ENCODE results near the gene GATA5.

The GATA5 gene, protein sequence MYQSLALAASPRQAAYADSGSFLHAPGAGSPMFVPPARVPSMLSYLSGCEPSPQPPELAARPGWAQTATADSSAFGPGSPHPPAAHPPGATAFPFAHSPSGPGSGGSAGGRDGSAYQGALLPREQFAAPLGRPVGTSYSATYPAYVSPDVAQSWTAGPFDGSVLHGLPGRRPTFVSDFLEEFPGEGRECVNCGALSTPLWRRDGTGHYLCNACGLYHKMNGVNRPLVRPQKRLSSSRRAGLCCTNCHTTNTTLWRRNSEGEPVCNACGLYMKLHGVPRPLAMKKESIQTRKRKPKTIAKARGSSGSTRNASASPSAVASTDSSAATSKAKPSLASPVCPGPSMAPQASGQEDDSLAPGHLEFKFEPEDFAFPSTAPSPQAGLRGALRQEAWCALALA

GRCh38 chr20:62475772-62476055 is at the start of gene GATA5:
Gene GATA5 (minus strand): TSS chr20:62475995. CDS start chr20:62475521, 474 bp downstream.
- DNase-seq, result no peak

- no peak for DNase-seq
These were observed 49.2 kb upstream of the GATA5 start for GRCh38 chr20:62525014-62525413.

GRCh38 chr20:62524505-62524911 is 48.7 kb upstream of the GATA5 start:
- peak in 2 of 3 donors; percentile 22 to 37 for DNase-seq

DNA sequence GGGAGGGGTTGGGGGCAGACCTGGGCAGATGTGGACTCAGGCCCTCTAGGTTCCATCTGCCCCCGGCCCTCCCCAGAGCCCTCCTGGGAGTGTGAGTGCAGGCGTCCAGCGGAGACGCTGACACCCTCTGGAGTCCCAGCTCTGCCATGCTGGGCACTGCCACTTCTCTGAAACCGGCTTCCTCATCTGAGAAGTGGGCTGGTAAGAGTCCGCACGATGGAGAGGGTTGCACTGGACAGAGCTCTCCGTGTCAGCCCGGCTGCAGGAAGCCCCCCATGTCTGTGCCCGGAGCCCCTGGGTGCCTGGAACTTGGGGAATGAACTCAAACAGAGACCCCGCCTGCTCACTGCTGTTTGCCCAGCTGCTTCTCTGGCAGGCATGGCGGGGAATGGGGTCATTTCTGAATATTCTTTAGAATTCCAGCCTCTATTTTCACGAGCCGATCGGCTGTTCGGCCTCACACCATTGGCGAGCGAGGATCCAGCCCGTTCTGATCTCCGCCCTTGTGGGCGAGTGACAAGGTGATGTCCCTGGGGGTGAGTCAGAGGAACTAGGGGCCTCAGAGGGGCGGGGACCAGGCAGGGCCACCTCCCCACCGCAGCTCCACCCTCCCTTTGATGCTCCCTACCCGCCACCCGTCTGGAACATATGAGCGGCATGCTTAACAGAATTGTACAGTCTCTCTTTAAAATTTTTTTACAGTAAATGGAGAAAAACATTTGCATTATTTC is 47.8 kb upstream of the GATA5 start:
- no peak for DNase-seq

DNA sequence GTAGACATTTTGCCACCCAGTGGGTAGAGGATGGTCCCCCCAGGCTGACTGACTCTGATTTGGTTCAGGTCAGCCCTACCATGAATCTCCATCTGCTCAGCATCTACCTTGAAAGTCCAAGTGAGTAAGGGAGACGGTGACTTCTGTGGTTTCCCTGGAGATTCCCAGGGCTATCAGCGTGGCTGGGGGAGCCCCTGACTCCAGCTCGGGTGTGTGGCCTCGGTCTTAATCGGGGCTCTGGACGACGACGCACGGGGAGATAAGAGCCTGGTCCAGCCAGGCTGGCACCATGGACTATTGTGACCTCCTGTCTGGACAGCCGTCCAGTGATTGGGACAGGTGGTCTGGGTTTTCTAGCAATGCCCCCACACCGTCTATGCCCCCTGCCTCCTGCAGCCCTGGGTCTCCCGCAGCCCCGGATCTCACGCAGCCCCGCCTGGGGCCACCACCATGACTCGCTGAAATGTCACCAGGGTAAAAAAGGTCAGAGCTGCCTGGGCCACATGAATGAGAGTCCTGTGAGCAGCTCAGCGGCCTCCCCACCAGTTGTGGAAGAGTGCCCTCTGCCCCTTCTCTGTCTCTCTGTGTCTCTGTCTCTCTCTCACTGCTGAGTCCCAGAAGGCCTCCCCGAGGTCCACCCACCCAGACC is 47.1 kb upstream of the GATA5 start:
- DNase-seq, result peak; percentile 30 to 40 (median 35)

DNA sequence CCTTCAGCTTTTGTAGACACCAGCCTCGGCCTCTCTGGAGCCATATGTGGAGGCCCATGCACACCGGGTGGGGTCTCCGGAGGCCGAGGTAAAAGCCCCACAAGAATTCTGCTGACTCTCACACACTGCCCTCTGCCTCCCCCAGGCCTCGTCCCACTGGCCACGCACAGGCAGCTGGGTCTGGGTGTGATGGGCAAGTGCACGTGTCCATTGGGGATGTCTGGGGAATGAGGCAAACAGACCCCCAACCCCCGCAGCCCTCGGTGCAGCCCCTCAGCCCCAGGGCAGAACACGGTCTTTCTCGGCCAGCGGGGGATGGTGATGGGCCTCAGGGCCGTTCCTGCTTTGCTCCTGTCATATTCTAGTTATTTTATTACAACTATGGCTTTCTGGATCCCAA is 44.0 kb upstream of the GATA5 start:
- no peak for DNase-seq

- no peak for DNase-seq
These were observed 43.1 kb upstream of the GATA5 start for GRCh38 chr20:62518911-62519310.

GRCh38 chr20:62517901-62518610 is 42.3 kb upstream of the GATA5 start:
- DNase-seq, result no peak

- DNase-seq, result no peak
These were observed 41.4 kb upstream of the GATA5 start for GRCh38 chr20:62517168-62517567.

DNA sequence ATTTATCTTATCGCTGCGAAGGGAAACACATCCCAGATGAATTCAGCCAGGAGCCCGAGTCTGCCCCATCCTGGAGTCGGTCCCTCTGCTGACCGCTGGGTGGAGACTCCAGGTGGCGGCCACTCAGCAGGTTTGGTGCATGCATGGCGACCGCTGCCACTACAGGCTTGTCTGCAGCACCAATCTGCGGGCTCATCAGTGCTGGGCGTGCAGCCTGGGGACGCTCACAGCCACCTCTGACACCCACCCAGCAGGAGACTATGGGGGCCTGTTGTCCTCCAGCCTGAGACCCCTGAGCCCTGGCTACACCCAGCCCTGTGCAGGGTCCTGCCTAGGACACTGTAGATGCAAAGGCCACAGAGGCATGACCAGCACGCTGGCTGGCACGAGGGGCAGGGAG is 40.5 kb upstream of the GATA5 start:
- no peak for DNase-seq

DNA sequence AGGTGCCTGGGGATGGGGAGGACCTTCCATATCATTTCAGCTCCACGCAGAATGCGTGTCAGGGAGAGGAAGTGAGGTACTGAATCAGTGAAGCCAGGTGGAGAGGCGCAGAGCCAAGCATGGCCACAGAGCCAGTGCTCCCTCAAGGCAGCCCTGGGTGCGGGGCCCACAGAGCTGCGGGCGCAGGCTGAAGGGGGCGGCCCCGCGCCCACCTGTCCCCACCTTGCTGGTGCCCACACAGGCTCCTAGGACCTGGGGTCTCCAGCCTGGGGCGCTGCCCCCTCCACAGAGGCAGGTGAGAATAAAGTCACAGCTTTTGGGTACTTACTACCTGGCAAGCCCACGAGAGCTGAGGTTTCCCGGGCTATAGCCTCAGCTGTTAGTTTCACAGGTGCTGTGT is 40.0 kb upstream of the GATA5 start:
- DNase-seq, result no peak

DNA sequence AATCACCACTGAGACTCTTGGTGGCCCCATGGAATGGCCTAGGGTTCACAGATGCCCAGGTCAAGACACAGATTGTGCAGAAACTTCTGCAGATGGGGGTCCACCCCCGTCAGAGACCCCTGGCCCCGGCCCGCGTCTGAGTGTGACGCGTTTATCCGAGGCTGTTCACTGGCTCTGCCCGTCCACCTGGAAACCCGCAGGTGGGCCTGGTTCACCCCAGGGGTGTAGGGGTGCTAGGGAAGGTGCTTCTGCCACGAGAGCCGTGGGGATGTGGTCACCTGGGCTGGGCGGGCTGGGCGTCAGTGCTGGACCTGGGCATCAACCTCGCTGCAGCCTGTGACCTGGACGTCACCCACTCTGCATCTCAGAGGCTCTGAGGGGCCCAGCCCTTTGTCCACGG is 39.5 kb upstream of the GATA5 start:
- no peak for DNase-seq

DNA sequence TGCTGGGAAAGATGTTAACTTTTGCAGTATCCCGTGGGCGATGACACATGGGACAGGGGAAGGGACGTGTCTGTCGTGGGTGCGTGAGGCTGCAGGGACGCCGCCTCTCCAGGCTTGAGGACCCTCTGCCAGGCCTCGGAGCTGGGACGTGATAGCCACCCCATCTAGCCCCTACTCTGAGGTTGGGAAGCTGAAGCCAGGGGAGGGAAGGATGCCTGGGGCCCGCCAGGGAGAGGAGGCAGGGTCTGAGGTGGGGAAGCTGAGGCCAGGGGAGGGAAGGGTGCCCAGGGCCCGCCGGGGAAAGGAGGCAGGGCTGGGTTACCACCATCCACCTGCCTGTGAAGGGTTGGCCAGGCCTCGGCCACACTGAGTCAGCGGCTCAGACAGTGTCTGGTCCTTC is 38.2 kb upstream of the GATA5 start:
- no peak for DNase-seq

- DNase-seq, result peak in 1 of 3 donors; percentile 22
These were observed 36.3 kb upstream of the GATA5 start for GRCh38 chr20:62511915-62512610.

GRCh38 chr20:62511300-62511914 is 35.6 kb upstream of the GATA5 start:
- DNase-seq, result no peak

GRCh38 chr20:62508641-62509051 is 32.9 kb upstream of the GATA5 start:
- DNase-seq, result no peak

- DNase-seq, result no peak
These were observed 32.3 kb upstream of the GATA5 start for GRCh38 chr20:62507991-62508640.

DNA sequence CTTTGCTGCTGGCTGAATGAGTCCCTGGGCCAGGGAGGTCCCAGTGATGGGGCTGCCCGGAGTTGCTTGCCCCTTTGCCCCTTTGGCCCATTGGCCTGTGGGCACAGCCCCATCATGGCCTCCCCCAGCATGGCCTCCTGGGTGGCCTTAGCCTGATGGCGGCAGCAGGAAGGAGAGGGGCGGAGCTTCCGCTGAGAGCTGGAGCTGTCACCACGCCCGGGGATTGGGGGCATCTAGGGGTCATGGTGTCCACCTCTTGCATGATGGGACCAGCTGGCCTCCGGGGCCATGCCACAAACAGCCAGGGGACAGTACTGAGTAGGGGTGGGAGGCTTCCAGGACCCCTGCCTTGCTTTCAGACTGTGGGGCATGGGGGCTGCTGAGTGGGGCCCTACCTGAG is 31.5 kb upstream of the GATA5 start:
- no peak for DNase-seq

DNA sequence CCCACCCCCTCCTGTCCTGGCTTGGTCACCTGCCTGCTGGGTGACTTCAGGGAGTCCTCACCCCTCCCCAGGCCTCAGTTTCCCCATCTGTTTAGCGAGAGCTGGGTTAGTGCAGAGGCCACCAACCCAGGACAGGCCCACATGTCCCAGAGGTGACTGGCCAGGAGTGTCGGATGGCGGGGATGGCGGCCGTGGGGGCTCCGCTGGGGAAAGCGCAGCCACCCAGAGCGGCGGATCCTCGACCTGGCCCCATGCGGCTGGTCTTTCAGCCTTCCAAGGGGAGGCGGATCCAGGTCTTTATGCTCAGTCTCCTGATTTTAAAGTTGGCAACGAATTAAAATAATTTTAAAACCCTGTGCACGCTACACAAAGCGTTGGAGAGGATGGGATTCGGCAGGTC is 31.0 kb upstream of the GATA5 start:
- no peak for DNase-seq

GRCh38 chr20:62506087-62506486 is 30.3 kb upstream of the GATA5 start:
- no peak for DNase-seq

GRCh38 chr20:62505337-62506045 is 29.7 kb upstream of the GATA5 start:
- no peak for DNase-seq

Measured in suppressor macrophage treated with lipopolysaccharide for 1 hour (primary cell).